Measurements from ENCODE around the gene PTBP1. TPM values are rescaled to one million over a fixed set of nuclear protein-coding genes. Genes with fewer than 3 reads are reported as not detected.

PTBP1 gene
- polyA plus RNA-seq, 1 donor from 2014 or later: 27.3 TPM

- H3K36me3 ChIP-seq (ENCODE audit: insufficient read depth, low read length): no peaks in the 10 kb centered on the region
- H2AFZ ChIP-seq (ENCODE audit: low read depth, low read length): no peak overlapping the region
- no peaks in the 10 kb centered on the region for H3K9me3 ChIP-seq (ENCODE audit: low read length)
- TF ChIP-seq MXI1 (conservative IDR thresholded peaks at IDR 0.05; ENCODE audit: poor library complexity, severe bottlenecking) (no peak), EP300 (conservative IDR thresholded peaks at IDR 0.05; ENCODE audit: poor library complexity, severe bottlenecking) (no peak), POLR2AphosphoS5 (IDR thresholded peaks at IDR 0.05) (no peak), TAF1 (IDR thresholded peaks at IDR 0.05; ENCODE audit: low read depth) (no peak), SMC3 (conservative IDR thresholded peaks at IDR 0.05; ENCODE audit: poor library complexity) (no peak), EZH2 (IDR thresholded peaks at IDR 0.05; ENCODE audit: borderline replicate concordance, insufficient read depth, low read length, poor library complexity, severe bottlenecking) (no peak), RAD21 (conservative IDR thresholded peaks at IDR 0.05) (no peak), CTCF (IDR thresholded peaks at IDR 0.05; ENCODE audit: poor library complexity, severe bottlenecking) (no peak)
- TF ChIP-seq, protein P1, sequence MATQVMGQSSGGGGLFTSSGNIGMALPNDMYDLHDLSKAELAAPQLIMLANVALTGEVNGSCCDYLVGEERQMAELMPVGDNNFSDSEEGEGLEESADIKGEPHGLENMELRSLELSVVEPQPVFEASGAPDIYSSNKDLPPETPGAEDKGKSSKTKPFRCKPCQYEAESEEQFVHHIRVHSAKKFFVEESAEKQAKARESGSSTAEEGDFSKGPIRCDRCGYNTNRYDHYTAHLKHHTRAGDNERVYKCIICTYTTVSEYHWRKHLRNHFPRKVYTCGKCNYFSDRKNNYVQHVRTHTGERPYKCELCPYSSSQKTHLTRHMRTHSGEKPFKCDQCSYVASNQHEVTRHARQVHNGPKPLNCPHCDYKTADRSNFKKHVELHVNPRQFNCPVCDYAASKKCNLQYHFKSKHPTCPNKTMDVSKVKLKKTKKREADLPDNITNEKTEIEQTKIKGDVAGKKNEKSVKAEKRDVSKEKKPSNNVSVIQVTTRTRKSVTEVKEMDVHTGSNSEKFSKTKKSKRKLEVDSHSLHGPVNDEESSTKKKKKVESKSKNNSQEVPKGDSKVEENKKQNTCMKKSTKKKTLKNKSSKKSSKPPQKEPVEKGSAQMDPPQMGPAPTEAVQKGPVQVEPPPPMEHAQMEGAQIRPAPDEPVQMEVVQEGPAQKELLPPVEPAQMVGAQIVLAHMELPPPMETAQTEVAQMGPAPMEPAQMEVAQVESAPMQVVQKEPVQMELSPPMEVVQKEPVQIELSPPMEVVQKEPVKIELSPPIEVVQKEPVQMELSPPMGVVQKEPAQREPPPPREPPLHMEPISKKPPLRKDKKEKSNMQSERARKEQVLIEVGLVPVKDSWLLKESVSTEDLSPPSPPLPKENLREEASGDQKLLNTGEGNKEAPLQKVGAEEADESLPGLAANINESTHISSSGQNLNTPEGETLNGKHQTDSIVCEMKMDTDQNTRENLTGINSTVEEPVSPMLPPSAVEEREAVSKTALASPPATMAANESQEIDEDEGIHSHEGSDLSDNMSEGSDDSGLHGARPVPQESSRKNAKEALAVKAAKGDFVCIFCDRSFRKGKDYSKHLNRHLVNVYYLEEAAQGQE (IDR thresholded peaks at IDR 0.05; ENCODE audit: borderline replicate concordance): no peak
- no peak overlapping the region for H3K9ac ChIP-seq (ENCODE audit: low read length)
- no peaks in the 10 kb centered on the region for H4K20me1 ChIP-seq (ENCODE audit: insufficient read depth)
- no peaks in the 10 kb centered on the region for H3K27me3 ChIP-seq (ENCODE audit: insufficient read depth, low read depth, low read length)
- no peak overlapping the region for H3K27ac ChIP-seq (ENCODE audit: low read length)
- no peaks in the 10 kb centered on the region for H3F3A ChIP-seq (ENCODE audit: insufficient read depth, low read length, poor library complexity, severe bottlenecking)
- no peak overlapping the region for H3K4me2 ChIP-seq (ENCODE audit: low read length)
- no peaks in the 10 kb centered on the region for H3K79me2 ChIP-seq (replicated peaks; ENCODE audit: insufficient read depth, low read length)
- H3K9me2 ChIP-seq (ENCODE audit: insufficient read depth, low read length): no peaks in the 10 kb centered on the region
- no peak overlapping the region for H3K4me3 ChIP-seq (ENCODE audit: low read length)
These were observed 34.4 kb downstream of the PTBP1 start for GRCh38 chr19:831407-832369.

GRCh38 chr19:834216-834615 lies 37.0 kb downstream of the PTBP1 start:
- Histone ChIP-seq H3K9ac (ENCODE audit: low read length) (no peak overlapping the region), H3F3A (ENCODE audit: insufficient read depth, low read length, poor library complexity, severe bottlenecking) (no peaks in the 10 kb centered on the region), H3K27ac (ENCODE audit: low read length) (no peak overlapping the region), H3K9me2 (ENCODE audit: insufficient read depth, low read length) (no peaks in the 10 kb centered on the region), H3K9me3 (ENCODE audit: low read length) (no peaks in the 10 kb centered on the region), H3K4me3 (ENCODE audit: low read length) (no peak overlapping the region), H3K27me3 (ENCODE audit: insufficient read depth, low read depth, low read length) (no peaks in the 10 kb centered on the region), H3K36me3 (ENCODE audit: insufficient read depth, low read length) (no peaks in the 10 kb centered on the region), H4K20me1 (ENCODE audit: insufficient read depth) (no peaks in the 10 kb centered on the region), H3K79me2 (replicated peaks; ENCODE audit: insufficient read depth, low read length) (no peaks in the 10 kb centered on the region), H3K4me2 (ENCODE audit: low read length) (no peak overlapping the region), H2AFZ (ENCODE audit: low read depth, low read length) (no peak overlapping the region)
- no peak for TF ChIP-seq MXI1 (conservative IDR thresholded peaks at IDR 0.05; ENCODE audit: poor library complexity, severe bottlenecking)
